HG02678 (cell line): Measurements from ENCODE around the gene NAMPT.
"Not testable (repeated sequence)": the region's sequence is repeated elsewhere in the genome, so short reads cannot be mapped to it uniquely, and the experiment has no call there.

Source experiments
- ATAC-seq: cut with Tn5 transposase; IDR thresholded peaks from one replicate; pipeline ENCODE4 v1.9.1; 2021; ENCODE audit warnings: mild to moderate bottlenecking, moderate library complexity; ENCODE audit not compliant: unreplicated experiment

Gene NAMPT

GRCh38 chr7:106305732-106306131 lies 20.9 kb upstream of the NAMPT start:
- ATAC-seq, result no peak

- ATAC-seq, result no peak
Measured at GRCh38 chr7:106304568-106304967, 19.8 kb upstream of the NAMPT start.

- ATAC-seq, result not testable (repeated sequence)
Measured at GRCh38 chr7:106298631-106299030, 13.8 kb upstream of the NAMPT start.

- ATAC-seq, result not testable (repeated sequence)
Measured at GRCh38 chr7:106298155-106298554, 13.4 kb upstream of the NAMPT start.

- no peak for ATAC-seq
Measured at GRCh38 chr7:106294334-106294733, 9.6 kb upstream of the NAMPT start.

- no peak for ATAC-seq
Measured at GRCh38 chr7:106291247-106291646, 6.5 kb upstream of the NAMPT start.

- no peak for ATAC-seq
Measured at GRCh38 chr7:106290319-106290718, 5.5 kb upstream of the NAMPT start.

GRCh38 chr7:106289848-106290247 lies 5.1 kb upstream of the NAMPT start:
- ATAC-seq, result no peak

- no peak for ATAC-seq
Measured at GRCh38 chr7:106288263-106288662, 3.5 kb upstream of the NAMPT start.

GRCh38 chr7:106287786-106288185 lies 3.0 kb upstream of the NAMPT start:
- no peak for ATAC-seq

GRCh38 chr7:106285855-106286492 lies 1.2 kb upstream of the NAMPT start:
- no peak for ATAC-seq

GRCh38 chr7:106285051-106285854 lies 470 bp upstream of the NAMPT start:
- peak; percentile 79 for ATAC-seq

- peak; percentile 20 for ATAC-seq
Measured at GRCh38 chr7:106283831-106284713, 711 bp downstream of the NAMPT start.

- ATAC-seq, result no peak
Measured at GRCh38 chr7:106283501-106283830, 1.3 kb downstream of the NAMPT start.

GRCh38 chr7:106282852-106283251 lies 1.9 kb downstream of the NAMPT start:
- no peak for ATAC-seq

GRCh38 chr7:106282390-106282789 lies 2.4 kb downstream of the NAMPT start:
- no peak for ATAC-seq

- ATAC-seq, result no peak
Measured at GRCh38 chr7:106281585-106282318, 3.0 kb downstream of the NAMPT start.

- ATAC-seq, result no peak
Measured at GRCh38 chr7:106281127-106281526, 3.7 kb downstream of the NAMPT start.

- ATAC-seq, result no peak
Measured at GRCh38 chr7:106279425-106280197, 5.2 kb downstream of the NAMPT start.

- no peak for ATAC-seq
Measured at GRCh38 chr7:106278695-106279094, 6.1 kb downstream of the NAMPT start.
